ENCODE results near the gene HSDL2.
"Not testable (repeated sequence)": the region's sequence is repeated elsewhere in the genome, so short reads cannot be mapped to it uniquely, and the experiment has no call there.

The HSDL2 gene

GRCh38 chr9:112500842-112501241, 120.9 kb downstream of the HSDL2 start:
- no peak for DNase-seq (ENCODE audit: low read depth in 2 of 2)

- no peak for DNase-seq (ENCODE audit: low read depth in 2 of 2)
These were observed 121.4 kb downstream of the HSDL2 start for GRCh38 chr9:112501287-112501686.

GRCh38 chr9:112502175-112502946, 122.5 kb downstream of the HSDL2 start:
- no peak for DNase-seq (ENCODE audit: low read depth in 2 of 2)

GRCh38 chr9:112503170-112503569, 123.3 kb downstream of the HSDL2 start:
- no peak for DNase-seq (ENCODE audit: low read depth in 2 of 2)

- DNase-seq (ENCODE audit: low read depth in 2 of 2), result no peak
These were observed 125.2 kb downstream of the HSDL2 start for GRCh38 chr9:112505086-112505485.

- no peak for DNase-seq (ENCODE audit: low read depth in 2 of 2)
These were observed 125.7 kb downstream of the HSDL2 start for GRCh38 chr9:112505607-112506006.

GRCh38 chr9:112506571-112506970, 126.7 kb downstream of the HSDL2 start:
- DNase-seq (ENCODE audit: low read depth in 2 of 2), result no peak

- DNase-seq (ENCODE audit: low read depth in 2 of 2), result no peak
These were observed 127.2 kb downstream of the HSDL2 start for GRCh38 chr9:112507001-112507680.

- no peak for DNase-seq (ENCODE audit: low read depth in 2 of 2)
These were observed 128.5 kb downstream of the HSDL2 start for GRCh38 chr9:112508377-112508776.

GRCh38 chr9:112512377-112512776, 132.5 kb downstream of the HSDL2 start:
- DNase-seq (ENCODE audit: low read depth in 2 of 2), result not testable (repeated sequence)

- no peak for DNase-seq (ENCODE audit: low read depth in 2 of 2)
These were observed 136.9 kb downstream of the HSDL2 start for GRCh38 chr9:112516769-112517168.

- DNase-seq (ENCODE audit: low read depth in 2 of 2), result no peak
These were observed 140.2 kb downstream of the HSDL2 start for GRCh38 chr9:112520069-112520468.

- DNase-seq (ENCODE audit: low read depth in 2 of 2), result no peak
These were observed 140.7 kb downstream of the HSDL2 start for GRCh38 chr9:112520656-112521055.
